AG09309 (cell line): Measurements from ENCODE around the gene PAX9.

Source experiments
- DNase-seq: peaks from one replicate; pipeline ENCODE4 v3.0.0-alpha.2; 2010; ENCODE audit warnings: low read depth
- H3K4me3 ChIP-seq: 2 replicates; pipeline ENCODE4 v1.5.1; 2011; ENCODE audit warnings: mild to moderate bottlenecking, low read depth, low read length, moderate library complexity; ENCODE audit not compliant: control insufficient read depth
- CTCF ChIP-seq: IDR thresholded peaks from 2 replicates; pipeline ENCODE4 v1.5.1; 2011; ENCODE audit warnings: mild to moderate bottlenecking, low read depth, low read length, inconsistent platforms; ENCODE audit not compliant: insufficient read depth, control insufficient read depth; ENCODE audit errors: missing control alignments

PAX9 gene

GRCh38 chr14:36700651-36701050 is 39.0 kb downstream of the PAX9 start:
- no peak for TF ChIP-seq CTCF
- no peak for DNase-seq
- no peak overlapping the region for H3K4me3 ChIP-seq

DNA sequence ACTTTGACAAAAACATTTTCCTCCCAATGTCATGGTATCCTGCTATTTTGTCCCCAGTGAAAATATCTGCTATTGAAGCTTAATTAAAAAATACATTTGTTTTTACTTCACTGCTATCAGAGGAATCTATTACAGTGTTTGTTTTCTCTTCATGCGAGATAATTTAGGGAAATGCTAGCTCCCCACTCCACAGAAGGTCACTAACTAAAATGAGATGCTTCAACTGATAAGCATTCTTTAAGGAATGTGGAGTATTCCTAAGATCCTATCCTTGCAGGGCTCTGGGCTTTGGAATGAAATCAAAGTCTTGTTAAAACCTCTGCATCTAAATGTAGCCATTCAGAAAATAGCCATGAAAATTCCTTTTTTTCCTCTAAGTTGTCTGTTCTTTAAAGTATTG is 39.5 kb downstream of the PAX9 start:
- no peak for TF ChIP-seq CTCF
- H3K4me3 ChIP-seq, result no peak overlapping the region

GRCh38 chr14:36702474-36702873 is 40.8 kb downstream of the PAX9 start:
- TF ChIP-seq CTCF, result no peak
- no peak overlapping the region for H3K4me3 ChIP-seq
- no peak for DNase-seq

More for the DNA sequence above, 39.5 kb downstream of the PAX9 start:
- no peak for DNase-seq

GRCh38 chr14:36707570-36707969 is 45.9 kb downstream of the PAX9 start:
- H3K4me3 ChIP-seq, result no peak overlapping the region
- TF ChIP-seq CTCF, result no peak

GRCh38 chr14:36713960-36714703 is 52.5 kb downstream of the PAX9 start:
- no peak overlapping the region for H3K4me3 ChIP-seq
- DNase-seq, result no peak
- no peak for TF ChIP-seq CTCF

More at GRCh38 chr14:36707570-36707969, 45.9 kb downstream of the PAX9 start:
- DNase-seq, result no peak

DNA sequence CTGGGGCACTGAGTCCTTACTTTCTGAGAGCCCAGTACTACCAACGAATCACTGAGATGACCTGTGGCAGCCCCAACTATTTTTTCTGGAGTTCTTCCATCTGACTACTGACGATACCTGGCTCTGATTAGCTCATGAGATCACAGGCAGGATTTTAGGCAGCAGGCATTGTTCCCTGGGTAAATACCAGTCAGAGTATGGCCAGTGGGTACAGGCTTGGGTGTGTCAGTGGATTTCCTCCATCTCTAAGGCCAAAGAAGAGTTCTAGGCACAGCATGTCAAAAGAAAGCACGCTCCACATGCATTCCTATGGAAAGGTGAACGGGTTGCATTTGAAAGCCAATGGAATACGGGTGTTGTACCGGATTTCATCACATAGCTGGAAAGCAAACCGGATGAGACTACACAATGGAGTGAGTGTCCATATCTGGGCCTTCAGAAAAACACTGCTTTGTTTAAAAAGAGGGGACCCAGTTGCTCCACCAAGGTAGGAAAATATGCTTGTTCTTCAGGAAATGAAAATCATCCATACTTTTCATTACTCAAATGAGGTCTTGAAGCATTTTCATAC is 55.0 kb downstream of the PAX9 start:
- TF ChIP-seq CTCF, result no peak
- DNase-seq, result no peak
- H3K4me3 ChIP-seq, result no peak overlapping the region
